Cardiac muscle cell (in vitro differentiated cells and primary cell): ENCODE data around the gene ZXDC. TPM values are rescaled to one million over a fixed set of nuclear protein-coding genes. Genes with fewer than 3 reads are reported as not detected.

Experiments used
- DNase-seq, 2 donors: peaks; one replicate each; pipeline versions ENCODE4 v3.0.0 to v3.0.0-alpha.2; 2010 to 2017; ENCODE audit warnings: low read depth in 1 of 2, low spot score in 1 of 2
- H3K27ac ChIP-seq: fragments of 200-600 bp; sonication (generic); 2 replicates; pipeline ENCODE4 v1.5.1; 2016
- H3K27me3 ChIP-seq: fragments of 200-600 bp; sonication (generic); 2 replicates; pipeline ENCODE4 v1.6.0; 2016; ENCODE audit warnings: control low read depth
- H3K36me3 ChIP-seq: fragments of 200-600 bp; sonication (generic); 2 replicates; pipeline ENCODE4 v1.5.1; 2016; ENCODE audit warnings: control low read depth
- H3K4me1 ChIP-seq: fragments of 200-600 bp; sonication (generic); 2 replicates; pipeline ENCODE4 v1.8.1; 2017; ENCODE audit warnings: low read depth, mild to moderate bottlenecking, mixed run types
- H3K4me3 ChIP-seq: fragments of 200-600 bp; sonication (generic); 2 replicates; pipeline ENCODE4 v1.5.1; 2016; ENCODE audit warnings: mild to moderate bottlenecking
- H3K9me3 ChIP-seq: fragments of 200-600 bp; sonication (generic); 2 replicates; pipeline ENCODE4 v1.5.1; 2017; ENCODE audit warnings: low read depth, mild to moderate bottlenecking, control low read depth
- CTCF ChIP-seq: IDR thresholded peaks from 2 replicates; pipeline ENCODE4 v1.5.1; 2012; ENCODE audit warnings: low read depth, mild to moderate bottlenecking, low read length
- polyA plus RNA-seq: library from polyadenylated mRNA; unstranded; fragments of >200 nt; fragmentation: Nextera tagmentation; extraction: Ambion mirVana; gene quantifications from 2 replicates; pipeline ENCODE4 v1.2.1, GENCODE V29; 2016
- total RNA-seq: library from RNA; depleted of rRNA; stranded (reverse); fragments of >200 nt; gene quantifications from 2 replicates; pipeline ENCODE4 v1.2.3, GENCODE V29; 2016

The ZXDC gene
- total and polyA plus RNA-seq, 2 experiments from 2014 or later, result 40.4 to 56.3 TPM

GRCh38 chr3:126512026-126512425 lies 36.3 kb upstream of the ZXDC start:
- no peaks in the 10 kb centered on the region for H3K27me3 ChIP-seq
- no peak for TF ChIP-seq CTCF
- no peaks in the 10 kb centered on the region for H3K4me1 ChIP-seq
- no peak overlapping the region for H3K4me3 ChIP-seq
- DNase-seq, result no peak
- no peaks in the 10 kb centered on the region for H3K9me3 ChIP-seq
- no peaks in the 10 kb centered on the region for H3K36me3 ChIP-seq
- H3K27ac ChIP-seq, result no peak overlapping the region

GRCh38 chr3:126511291-126511690 lies 35.6 kb upstream of the ZXDC start:
- no peak for TF ChIP-seq CTCF
- Histone ChIP-seq H3K9me3 (no peaks in the 10 kb centered on the region), H3K27ac (no peak overlapping the region), H3K4me3 (no peak overlapping the region), H3K4me1 (no peaks in the 10 kb centered on the region), H3K36me3 (no peaks in the 10 kb centered on the region), H3K27me3 (no peaks in the 10 kb centered on the region)
- DNase-seq, result no peak

GRCh38 chr3:126510308-126510910 lies 34.7 kb upstream of the ZXDC start:
- H3K36me3 ChIP-seq, result no peaks in the 10 kb centered on the region
- H3K4me3 ChIP-seq, result no peak overlapping the region
- no peak for DNase-seq
- no peaks in the 10 kb centered on the region for H3K27me3 ChIP-seq
- no peak overlapping the region for H3K27ac ChIP-seq
- TF ChIP-seq CTCF, result no peak
- H3K4me1 ChIP-seq, result no peaks in the 10 kb centered on the region
- no peaks in the 10 kb centered on the region for H3K9me3 ChIP-seq

- TF ChIP-seq CTCF, result no peak
- H3K4me3 ChIP-seq, result no peak overlapping the region
- no peaks in the 10 kb centered on the region for H3K36me3 ChIP-seq
- H3K27me3 ChIP-seq, result no peaks in the 10 kb centered on the region
- DNase-seq, result no peak
- H3K4me1 ChIP-seq, result no peaks in the 10 kb centered on the region
- no peaks in the 10 kb centered on the region for H3K9me3 ChIP-seq
- H3K27ac ChIP-seq, result no peak overlapping the region
Measured at GRCh38 chr3:126509597-126510307, 34.1 kb upstream of the ZXDC start.

GRCh38 chr3:126508564-126508964 lies 32.9 kb upstream of the ZXDC start:
- Histone ChIP-seq H3K9me3 (no peaks in the 10 kb centered on the region), H3K4me1 (no peaks in the 10 kb centered on the region), H3K27ac (no peak overlapping the region), H3K36me3 (no peaks in the 10 kb centered on the region), H3K4me3 (no peak overlapping the region), H3K27me3 (no peaks in the 10 kb centered on the region)
- DNase-seq, result no peak
- TF ChIP-seq CTCF, result no peak
